Tibial nerve (tissue), 4 donors: ENCODE data around the gene OR6V1.
"Not testable (repeated sequence)": the region's sequence is repeated elsewhere in the genome, so short reads cannot be mapped to it uniquely, and the experiment has no call there.

Experiments used
- EP300 ChIP-seq, 2 donors: sonication (generic); formaldehyde crosslinking; IDR thresholded peaks; one replicate each; pipeline ENCODE4 v1.6.1; 2017; ENCODE audit warnings: antibody characterized with exemption in 2 of 2, mild to moderate bottlenecking in 1 of 2
- POLR2A ChIP-seq, 2 donors: fragments of 450-650 bp; IDR thresholded peaks; one replicate each; pipeline ENCODE4 v1.6.1; 2017; ENCODE audit warnings: antibody characterized with exemption in 2 of 2, mild to moderate bottlenecking in 2 of 2, moderate library complexity in 2 of 2
- TF ChIP-seq, protein P1 (sequence below), 5 experiments: fragments of 200-600 bp in 3 of 5; fragments of 450-650 bp in 2 of 5; sonication (generic) in 3 of 5; IDR thresholded peaks; one replicate each; pipeline ENCODE4 v1.5.1; 2016 to 2019; ENCODE audit warnings: antibody characterized with exemption in 5 of 5, mild to moderate bottlenecking in 3 of 5, moderate library complexity in 2 of 5

GRCh38 chr7:143088549-143089231 lies 36.5 kb downstream of the OR6V1 start:
- TF ChIP-seq, protein P1, sequence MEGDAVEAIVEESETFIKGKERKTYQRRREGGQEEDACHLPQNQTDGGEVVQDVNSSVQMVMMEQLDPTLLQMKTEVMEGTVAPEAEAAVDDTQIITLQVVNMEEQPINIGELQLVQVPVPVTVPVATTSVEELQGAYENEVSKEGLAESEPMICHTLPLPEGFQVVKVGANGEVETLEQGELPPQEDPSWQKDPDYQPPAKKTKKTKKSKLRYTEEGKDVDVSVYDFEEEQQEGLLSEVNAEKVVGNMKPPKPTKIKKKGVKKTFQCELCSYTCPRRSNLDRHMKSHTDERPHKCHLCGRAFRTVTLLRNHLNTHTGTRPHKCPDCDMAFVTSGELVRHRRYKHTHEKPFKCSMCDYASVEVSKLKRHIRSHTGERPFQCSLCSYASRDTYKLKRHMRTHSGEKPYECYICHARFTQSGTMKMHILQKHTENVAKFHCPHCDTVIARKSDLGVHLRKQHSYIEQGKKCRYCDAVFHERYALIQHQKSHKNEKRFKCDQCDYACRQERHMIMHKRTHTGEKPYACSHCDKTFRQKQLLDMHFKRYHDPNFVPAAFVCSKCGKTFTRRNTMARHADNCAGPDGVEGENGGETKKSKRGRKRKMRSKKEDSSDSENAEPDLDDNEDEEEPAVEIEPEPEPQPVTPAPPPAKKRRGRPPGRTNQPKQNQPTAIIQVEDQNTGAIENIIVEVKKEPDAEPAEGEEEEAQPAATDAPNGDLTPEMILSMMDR (IDR thresholded peaks at IDR 0.05), result not testable (repeated sequence)
- TF ChIP-seq POLR2A, EP300 (IDR thresholded peaks at IDR 0.05): not testable (repeated sequence)
